Mesothelial cell of epicardium (in vitro differentiated cells): ENCODE results near the gene ACLY. TPM values are rescaled to one million over a fixed set of nuclear protein-coding genes. Genes with fewer than 3 reads are reported as not detected.
A peak's percentile ranks its signal among the peaks of the same experiment; 100 is the strongest.

ENCODE experiments used
- DNase-seq, 2 experiments: peaks; one replicate each; pipeline ENCODE4 v3.0.0; 2021; ENCODE audit warnings: low spot score in 2 of 2; ENCODE audit not compliant: unreplicated experiment in 2 of 2
- H3K27ac Mint-ChIP-seq: 2 replicates; pipeline ENCODE4 v1.8.0; 2021; ENCODE audit warnings: mixed read lengths
- H3K27me3 Mint-ChIP-seq: 2 replicates; pipeline ENCODE4 v1.8.0; 2021; ENCODE audit warnings: low read depth, mixed read lengths
- H3K36me3 Mint-ChIP-seq: 2 replicates; pipeline ENCODE4 v1.8.0; 2021; ENCODE audit warnings: mixed read lengths
- H3K4me1 Mint-ChIP-seq: 2 replicates; pipeline ENCODE4 v1.8.0; 2021; ENCODE audit warnings: mixed read lengths
- H3K4me3 Mint-ChIP-seq: 2 replicates; pipeline ENCODE4 v1.8.0; 2021; ENCODE audit warnings: mild to moderate bottlenecking, moderate library complexity, mixed read lengths
- H3K9me3 Mint-ChIP-seq: 2 replicates; pipeline ENCODE4 v1.8.0; 2021; ENCODE audit warnings: mixed read lengths
- total RNA-seq: library from RNA; stranded (reverse); gene quantifications from 3 replicates; pipeline ENCODE4 v1.2.1, GENCODE V29; 2021
- TF ChIP-seq, protein P1 (sequence below): fragments of 200-600 bp; sonication (generic); IDR thresholded peaks from one replicate; pipeline ENCODE4 v1.5.0; 2021; ENCODE audit warnings: antibody characterized with exemption; ENCODE audit not compliant: unreplicated experiment

ACLY gene
- total RNA-seq, result 126 to 133 TPM (median 130 TPM) in 3 replicates

DNA sequence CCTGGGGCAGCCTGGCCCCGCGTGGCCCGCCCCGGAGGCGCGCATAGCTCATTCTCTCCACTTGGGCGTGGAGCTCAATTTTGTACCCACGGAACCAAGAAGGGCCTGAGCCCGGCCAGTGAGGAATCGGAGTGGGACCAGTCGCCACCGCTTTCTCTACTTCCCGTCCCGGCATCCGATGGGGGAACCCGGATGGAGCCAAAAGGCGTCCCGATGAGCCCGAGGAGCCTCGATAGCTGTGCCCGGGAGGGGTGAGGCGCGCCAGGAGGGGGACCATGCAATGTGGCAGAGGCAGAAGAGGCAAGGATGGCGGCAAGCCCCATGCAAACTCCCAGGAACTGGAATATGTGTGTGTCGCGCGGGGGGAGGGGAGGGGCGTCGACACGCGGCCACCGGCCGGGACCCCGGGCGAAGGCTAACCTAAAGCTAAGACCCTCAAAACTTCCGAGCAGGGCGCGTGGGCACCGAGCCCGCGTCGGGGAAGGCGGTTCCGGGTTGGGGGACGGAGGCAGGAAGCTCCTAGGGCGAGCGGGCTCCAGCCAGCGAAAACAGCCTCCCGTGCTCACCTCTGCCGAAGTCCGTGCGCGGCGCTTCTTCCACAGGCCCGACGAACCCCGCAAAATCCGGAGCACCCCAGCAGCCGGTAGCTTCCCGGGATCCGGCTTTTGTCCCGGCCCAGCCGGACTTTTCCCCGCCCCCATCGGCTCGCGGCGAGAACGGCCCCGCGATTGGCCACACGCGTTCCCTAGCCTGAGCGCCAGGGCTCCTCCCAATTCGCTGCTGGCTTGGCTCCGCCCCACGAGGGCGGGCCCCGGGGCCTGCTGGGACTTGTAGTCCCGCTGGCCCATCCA lies at the start of gene ACLY:
Gene ACLY, minus strand, starts transcription at position 638 of the 851 bp plus-strand sequence. CDS start 5,078 bp downstream, outside the sequence.
- Mint-ChIP-seq H3K36me3 (no peaks in the 10 kb centered on the region), H3K27me3 (no peaks in the 10 kb centered on the region), H3K4me3 (peak within 1 kb of the TSS; percentile 91), H3K4me1 (peaks cover 41% of the 10 kb centered on the region), H3K27ac (peak within 1 kb of the TSS; percentile 97), H3K9me3 (no peaks in the 10 kb centered on the region)
- TF ChIP-seq, protein P1, sequence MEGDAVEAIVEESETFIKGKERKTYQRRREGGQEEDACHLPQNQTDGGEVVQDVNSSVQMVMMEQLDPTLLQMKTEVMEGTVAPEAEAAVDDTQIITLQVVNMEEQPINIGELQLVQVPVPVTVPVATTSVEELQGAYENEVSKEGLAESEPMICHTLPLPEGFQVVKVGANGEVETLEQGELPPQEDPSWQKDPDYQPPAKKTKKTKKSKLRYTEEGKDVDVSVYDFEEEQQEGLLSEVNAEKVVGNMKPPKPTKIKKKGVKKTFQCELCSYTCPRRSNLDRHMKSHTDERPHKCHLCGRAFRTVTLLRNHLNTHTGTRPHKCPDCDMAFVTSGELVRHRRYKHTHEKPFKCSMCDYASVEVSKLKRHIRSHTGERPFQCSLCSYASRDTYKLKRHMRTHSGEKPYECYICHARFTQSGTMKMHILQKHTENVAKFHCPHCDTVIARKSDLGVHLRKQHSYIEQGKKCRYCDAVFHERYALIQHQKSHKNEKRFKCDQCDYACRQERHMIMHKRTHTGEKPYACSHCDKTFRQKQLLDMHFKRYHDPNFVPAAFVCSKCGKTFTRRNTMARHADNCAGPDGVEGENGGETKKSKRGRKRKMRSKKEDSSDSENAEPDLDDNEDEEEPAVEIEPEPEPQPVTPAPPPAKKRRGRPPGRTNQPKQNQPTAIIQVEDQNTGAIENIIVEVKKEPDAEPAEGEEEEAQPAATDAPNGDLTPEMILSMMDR, result no peak
- DNase-seq, result peak; percentile 95 to 97

GRCh38 chr17:41967921-41968578 lies 49.3 kb upstream of the ACLY start:
- H3K9me3 Mint-ChIP-seq, result no peaks in the 10 kb centered on the region
- H3K27me3 Mint-ChIP-seq, result no peaks in the 10 kb centered on the region
- peaks cover 22% of the 10 kb centered on the region for H3K4me1 Mint-ChIP-seq
- peaks cover 13% of the 10 kb centered on the region for H3K36me3 Mint-ChIP-seq
- no peak for DNase-seq
- H3K4me3 Mint-ChIP-seq, result peak overlapping the region; percentile 74
- peak overlapping the region; percentile 78 for H3K27ac Mint-ChIP-seq
- TF ChIP-seq, protein P1, result no peak

DNA sequence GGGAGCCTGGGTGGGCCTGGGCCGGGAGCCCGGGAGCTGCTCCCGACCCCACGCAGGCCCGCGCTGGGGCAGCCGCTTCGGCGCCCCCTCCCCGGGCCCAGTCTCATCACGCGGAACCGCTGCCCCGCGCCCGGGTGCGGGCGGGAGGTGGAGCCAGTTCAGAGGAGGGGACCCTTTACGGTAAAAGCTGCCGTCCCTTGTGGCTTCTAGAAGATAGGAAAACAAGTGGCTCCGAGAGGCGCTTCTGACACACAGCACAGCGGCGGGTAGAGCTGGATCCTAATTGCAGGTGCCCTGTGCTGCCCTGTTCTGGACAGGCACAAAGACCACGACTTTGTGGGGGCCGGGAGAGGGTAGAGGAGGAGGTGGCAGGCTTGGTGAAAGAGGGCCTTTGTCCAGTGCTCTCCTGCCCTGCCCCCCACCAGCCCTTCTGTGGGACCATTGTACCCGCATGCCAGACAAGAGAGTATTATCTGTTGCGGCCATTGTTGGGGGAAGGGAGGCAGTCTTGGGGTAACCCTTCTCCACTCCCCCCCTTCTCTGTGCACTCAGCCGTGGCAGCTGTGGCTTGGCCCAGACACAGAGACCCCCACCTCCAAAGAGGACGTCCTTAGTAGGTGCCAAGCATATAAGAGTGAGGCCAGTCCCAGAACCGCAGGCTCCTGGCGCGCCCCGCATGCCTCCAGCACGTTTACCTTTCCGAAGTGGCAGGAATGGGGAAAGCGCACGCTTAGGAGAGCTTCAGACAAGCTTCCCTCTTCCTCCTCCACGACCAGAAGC lies 48.6 kb upstream of the ACLY start:
- Mint-ChIP-seq H3K4me3 (peak overlapping the region; percentile 74), H3K27ac (peak overlapping the region; percentile 78), H3K4me1 (peaks cover 19% of the 10 kb centered on the region), H3K27me3 (no peaks in the 10 kb centered on the region), H3K36me3 (peaks cover 10% of the 10 kb centered on the region), H3K9me3 (no peaks in the 10 kb centered on the region)
- TF ChIP-seq, protein P1, result no peak
- DNase-seq, result no peak

DNA sequence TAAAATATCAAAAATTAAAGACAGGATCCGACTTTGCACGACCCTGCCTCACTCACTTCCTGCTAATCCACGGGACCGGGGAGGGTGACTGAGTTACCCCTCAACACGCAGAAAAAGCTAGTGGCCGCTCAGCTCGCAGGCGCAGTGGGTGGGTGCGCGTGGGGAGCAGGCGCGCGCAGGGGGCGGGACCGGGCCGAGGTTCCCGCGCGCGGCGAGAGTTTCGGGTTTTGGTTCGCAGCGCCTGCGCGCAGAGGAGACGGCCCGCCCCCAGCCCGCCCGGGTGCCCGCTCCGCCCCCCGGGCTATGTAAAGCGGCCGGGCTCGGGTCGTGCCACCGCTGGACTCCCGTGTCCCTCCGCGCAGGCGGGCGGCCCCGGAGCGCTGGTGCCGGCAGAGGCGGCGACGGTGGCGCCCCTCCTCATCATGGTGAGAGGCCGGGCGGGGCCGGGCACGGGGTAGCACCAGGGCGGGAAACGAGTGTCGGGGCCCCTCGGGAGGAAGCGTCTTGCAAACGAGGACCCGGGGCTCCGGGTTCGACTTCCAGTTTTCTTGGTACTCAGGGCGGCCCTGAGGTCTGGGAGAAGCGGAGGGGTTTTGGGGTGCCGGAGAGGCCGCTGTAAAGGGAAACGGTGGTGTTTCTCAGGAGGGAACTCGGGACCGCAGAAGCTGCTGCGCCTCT lies 47.9 kb upstream of the ACLY start, which contains the start of gene CNP:
Gene CNP, plus strand, starts transcription at position 333 of the 678 bp plus-strand sequence. Its CDS starts 90 bp downstream, at position 423.
- Mint-ChIP-seq H3K27me3 (no peaks in the 10 kb centered on the region), H3K27ac (peak within 1 kb of the TSS; percentile 94)

More for the DNA sequence above, 47.9 kb upstream of the ACLY start, which contains the start of gene CNP:
- DNase-seq, result peak; percentile 85 to 89
- Mint-ChIP-seq H3K36me3 (peaks cover 10% of the 10 kb centered on the region), H3K9me3 (no peaks in the 10 kb centered on the region), H3K4me1 (peaks cover 19% of the 10 kb centered on the region), H3K4me3 (peak within 1 kb of the TSS; percentile 82)
- TF ChIP-seq, protein P1, result no peak
